Erythroblast (primary cell): ENCODE results near the gene RAD21L1.

ENCODE experiments used
- GATA1 ChIP-seq: IDR thresholded peaks from 2 replicates; pipeline ENCODE4 v1.6.1; 2011; ENCODE audit warnings: low read depth, mild to moderate bottlenecking, control low read depth, low read length, moderate library complexity
- POLR2A ChIP-seq: IDR thresholded peaks from 2 replicates; pipeline ENCODE4 v1.6.1; 2011; ENCODE audit warnings: mild to moderate bottlenecking, low read length

DNA sequence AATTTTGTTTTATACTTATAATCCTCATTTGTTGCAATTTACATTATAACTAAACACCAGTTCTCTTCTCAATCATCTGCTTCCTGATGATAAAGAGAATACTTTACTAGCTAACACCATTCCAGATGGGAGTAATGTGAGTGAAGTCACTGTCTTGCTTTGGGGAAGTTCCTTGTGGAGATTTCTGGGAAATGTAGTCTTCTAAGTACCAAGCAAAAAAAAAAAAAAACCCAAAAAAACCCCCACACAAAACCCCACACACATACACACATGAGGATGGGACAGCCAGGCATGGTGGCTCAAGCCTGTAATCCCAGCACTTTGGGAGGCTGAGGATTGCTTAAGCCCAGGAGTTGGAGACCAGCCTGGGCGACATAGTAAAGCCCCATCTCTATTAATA is 38.0 kb downstream of the RAD21L1 start:
- no peak for TF ChIP-seq POLR2A
- no peak for TF ChIP-seq GATA1
